ENCODE data around the gene ARAP2. TPM values are rescaled to one million over a fixed set of nuclear protein-coding genes. Genes with fewer than 3 reads are reported as not detected.

ARAP2 gene
- total RNA-seq, 1 experiment from 2014 or later = 25.8 TPM

DNA sequence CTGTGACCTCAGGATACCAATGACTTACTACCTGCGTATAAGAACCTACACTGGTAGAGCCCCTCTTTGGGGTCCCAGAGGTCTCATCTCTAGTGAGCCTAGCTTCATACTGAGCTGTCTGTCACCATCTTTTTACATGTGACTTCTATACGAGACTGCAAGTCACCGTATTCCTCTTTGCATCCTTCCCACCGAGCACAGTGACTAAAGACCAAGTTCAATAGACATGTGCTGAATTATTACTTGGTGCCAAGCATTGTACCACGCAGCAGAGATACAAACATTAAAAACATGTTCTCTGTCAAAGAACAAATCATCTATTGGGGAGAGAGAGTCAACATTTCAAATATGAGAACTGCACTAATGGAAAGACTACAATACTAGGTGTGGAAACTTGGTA is 16.4 kb downstream of the ARAP2 start:
- TF ChIP-seq EZH2 (IDR thresholded peaks at IDR 0.05; ENCODE audit: low read depth) (no peak), CTCF (conservative IDR thresholded peaks at IDR 0.05) (no peak)
- no TSS peak for BruUV-seq (replicated peaks)
- H3F3A ChIP-seq (ENCODE audit: insufficient read depth, low read depth) = 0 out of 2 replicates have a peak, but pooled peaks cover under 1% of the 10 kb centered on the region
- no peaks in the 10 kb centered on the region for H3K36me3 ChIP-seq (ENCODE audit: low read depth)
- H3K4me1 ChIP-seq (replicated peaks; ENCODE audit: insufficient read depth) = peaks cover 17% of the 10 kb centered on the region
- ChIA-PET CTCF (no interaction called here), POLR2A (ENCODE audit: unreplicated experiment) (no interaction called here)
- H4K20me1 ChIP-seq (ENCODE audit: insufficient read depth) = peaks cover 3% of the 10 kb centered on the region; the same call in 1 of the 2 replicates
- no peaks in the 10 kb centered on the region for H3K9me3 ChIP-seq (ENCODE audit: insufficient read depth, low read depth)
- no peaks in the 10 kb centered on the region for H3K9me2 ChIP-seq (ENCODE audit: insufficient read depth)
- no peaks in the 10 kb centered on the region for H3K27me3 ChIP-seq (ENCODE audit: insufficient read depth, low read depth)
- no peak overlapping the region for H3K4me2 ChIP-seq
- H3K27ac ChIP-seq = no peak overlapping the region
- DNase-seq = no peak
- H2AFZ ChIP-seq = no peak overlapping the region
- no peak overlapping the region for H3K4me3 ChIP-seq
- intact Hi-C loops (cut with micrococcal nuclease; ENCODE audit: unreplicated experiment) = no loop called here
- peaks cover 58% of the 10 kb centered on the region for H3K79me2 ChIP-seq (ENCODE audit: low read depth)

DNA sequence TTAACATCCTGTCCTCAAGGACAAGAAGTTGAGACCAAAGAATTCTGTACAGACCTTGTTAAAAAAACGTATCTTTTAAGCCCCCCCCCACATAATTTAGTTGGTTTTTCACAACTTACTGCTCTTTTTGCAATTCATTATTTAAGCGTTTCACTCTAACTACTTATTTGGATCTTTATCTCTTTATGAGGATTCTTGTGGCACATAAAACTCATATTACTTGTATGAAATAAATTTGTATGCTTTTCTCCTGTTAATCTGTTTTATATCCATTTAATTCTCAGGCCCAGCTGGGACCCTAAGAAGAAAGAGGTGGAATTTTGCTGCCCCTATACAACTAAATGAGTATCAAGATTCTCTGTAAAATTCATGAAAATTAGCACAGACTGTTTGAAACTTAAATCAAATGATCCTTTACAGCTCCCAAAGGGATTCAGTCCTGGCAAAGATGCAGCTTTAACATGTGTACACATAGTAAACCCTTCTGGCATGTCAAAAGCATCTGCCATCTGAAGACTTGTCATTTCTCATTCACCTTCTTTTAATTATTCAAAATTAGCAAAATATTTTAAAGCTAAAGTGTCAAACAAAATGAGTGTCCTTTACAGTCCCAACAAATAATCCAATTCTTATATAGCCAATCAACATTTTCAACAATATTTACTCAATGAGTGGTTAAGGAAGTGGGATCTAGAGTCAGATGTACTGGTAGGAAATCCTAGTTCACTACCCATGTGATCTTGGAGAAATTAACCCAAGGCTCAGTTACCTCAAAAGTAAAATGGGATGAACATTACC is 17.7 kb downstream of the ARAP2 start:
- no peak overlapping the region for H3K4me3 ChIP-seq
- H3K4me2 ChIP-seq = no peak overlapping the region
- peaks cover 58% of the 10 kb centered on the region for H3K79me2 ChIP-seq (ENCODE audit: low read depth)
- no peaks in the 10 kb centered on the region for H3K9me2 ChIP-seq (ENCODE audit: insufficient read depth)
- H3K27ac ChIP-seq = no peak overlapping the region
- H3K9me3 ChIP-seq (ENCODE audit: insufficient read depth, low read depth) = no peaks in the 10 kb centered on the region
- ChIA-PET CTCF (no interaction called here), POLR2A (ENCODE audit: unreplicated experiment) (no interaction called here)
- DNase-seq = no peak
- BruUV-seq (replicated peaks) = no TSS peak
- peaks cover 24% of the 10 kb centered on the region for H3K4me1 ChIP-seq (replicated peaks; ENCODE audit: insufficient read depth)
- H3F3A ChIP-seq (ENCODE audit: insufficient read depth, low read depth) = 0 out of 2 replicates have a peak, but pooled peaks cover 3% of the 10 kb centered on the region
- H3K36me3 ChIP-seq (ENCODE audit: low read depth) = no peaks in the 10 kb centered on the region
- intact Hi-C loops (cut with micrococcal nuclease; ENCODE audit: unreplicated experiment) = no loop called here
- TF ChIP-seq CTCF (conservative IDR thresholded peaks at IDR 0.05) (no peak), EZH2 (IDR thresholded peaks at IDR 0.05; ENCODE audit: low read depth) (no peak)
- no peaks in the 10 kb centered on the region for H3K27me3 ChIP-seq (ENCODE audit: insufficient read depth, low read depth)
- no peak overlapping the region for H2AFZ ChIP-seq
- peaks cover 3% of the 10 kb centered on the region; the same call in 1 of the 2 replicates for H4K20me1 ChIP-seq (ENCODE audit: insufficient read depth)

GRCh38 chr4:36224972-36225903 is 19.1 kb downstream of the ARAP2 start:
- H3K27me3 ChIP-seq (ENCODE audit: insufficient read depth, low read depth) = no peaks in the 10 kb centered on the region
- ChIA-PET POLR2A (ENCODE audit: unreplicated experiment) (interaction anchor here (0.6 kb wide), 1 partner anchor 19 kb away, joined by 3 read pairs; the partner anchor contains the start of gene ARAP2), CTCF (no interaction called here)
- no peaks in the 10 kb centered on the region for H3K9me2 ChIP-seq (ENCODE audit: insufficient read depth)
- intact Hi-C loops (cut with micrococcal nuclease; ENCODE audit: unreplicated experiment) = no loop called here
- H3K36me3 ChIP-seq (ENCODE audit: low read depth) = no peaks in the 10 kb centered on the region
- H3K27ac ChIP-seq = no peak overlapping the region
- peaks cover 65% of the 10 kb centered on the region for H3K79me2 ChIP-seq (ENCODE audit: low read depth)
- DNase-seq = no peak
- BruUV-seq (replicated peaks) = no TSS peak
- TF ChIP-seq EZH2 (IDR thresholded peaks at IDR 0.05; ENCODE audit: low read depth) (no peak), CTCF (conservative IDR thresholded peaks at IDR 0.05) (no peak)
- no peak overlapping the region for H2AFZ ChIP-seq
- no peaks in the 10 kb centered on the region for H3K9me3 ChIP-seq (ENCODE audit: insufficient read depth, low read depth)
- peaks cover 24% of the 10 kb centered on the region for H3K4me1 ChIP-seq (replicated peaks; ENCODE audit: insufficient read depth)
- no peak overlapping the region for H3K4me3 ChIP-seq
- peaks cover 3% of the 10 kb centered on the region; the same call in 1 of the 2 replicates for H4K20me1 ChIP-seq (ENCODE audit: insufficient read depth)
- H3F3A ChIP-seq (ENCODE audit: insufficient read depth, low read depth) = 0 out of 2 replicates have a peak, but pooled peaks cover 3% of the 10 kb centered on the region
- H3K4me2 ChIP-seq = no peak overlapping the region

Data from PC-9 (cell line).